T-helper 1 cell treated with Interleukin-12 subunit alpha and Interleukin-12 subunit beta and Interleukin-4 antibody, amounts not matched to agents 30 ng/mL and 1 ng/mL, for 36 hours (primary cell): Measurements from ENCODE around the gene PMIS2. TPM values are rescaled to one million over a fixed set of nuclear protein-coding genes. Genes with fewer than 3 reads are reported as not detected.

Experiments
- intact Hi-C: fragments of 100-400 bp; cut with micrococcal nuclease; formaldehyde crosslinking; loops from one replicate; pipeline ENCODE4 v1.15.1; 2024
- total RNA-seq: library from RNA; stranded (reverse); gene quantifications from 2 replicates; pipeline ENCODE4 v1.2.3, GENCODE V29; 2022

Gene PMIS2
- total RNA-seq, 1 donor from 2014 or later = not detected

DNA sequence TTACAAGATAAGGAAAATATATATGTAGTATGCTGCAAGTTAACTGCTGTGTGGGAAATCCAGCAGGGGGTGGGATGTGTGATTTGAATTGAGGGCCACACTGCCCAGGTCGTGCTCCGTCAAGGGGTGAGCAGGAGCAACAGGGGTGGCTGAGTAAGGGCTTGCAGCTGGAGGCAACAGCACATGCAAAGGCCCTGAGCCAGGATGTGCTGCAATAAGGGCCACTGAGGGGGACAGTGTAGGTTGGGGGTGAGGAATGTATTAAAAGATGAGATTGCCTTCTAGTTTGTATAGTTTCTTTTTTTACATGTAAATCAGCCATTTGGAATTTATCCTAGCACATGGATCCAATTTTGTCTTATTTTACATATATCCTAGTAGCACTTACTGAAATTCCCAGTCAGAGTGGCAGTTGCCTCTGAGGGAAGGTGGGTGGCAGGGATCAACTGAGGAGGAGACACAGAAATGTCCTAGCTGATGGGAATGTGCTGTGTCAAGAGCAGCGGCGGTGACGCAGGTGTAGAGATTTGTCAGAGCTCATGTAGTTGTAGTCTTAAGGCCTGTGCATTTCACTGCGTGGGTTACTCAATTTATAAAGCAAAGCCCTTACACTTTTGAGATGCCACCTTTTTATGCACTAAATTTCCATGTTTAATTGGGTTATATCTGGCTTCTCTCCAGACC, 37.5 kb downstream of the PMIS2 start:
- intact Hi-C loops = no loop called here

DNA sequence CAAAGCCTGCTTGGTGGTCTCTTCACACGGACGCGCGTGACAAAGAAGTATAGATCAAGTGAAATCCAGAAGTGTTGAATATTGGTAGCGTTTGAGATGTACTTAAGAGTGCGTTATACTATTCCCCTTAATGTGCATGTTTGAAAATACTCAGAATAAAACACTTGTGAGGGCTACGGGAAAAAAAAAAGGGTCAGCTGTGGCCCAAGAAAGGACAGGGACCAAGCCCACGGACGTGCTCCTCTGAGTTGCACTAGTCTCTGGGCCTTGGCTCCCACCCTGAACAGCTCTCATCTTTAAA, 42.2 kb downstream of the PMIS2 start:
- intact Hi-C loops = loop anchor here (1.0 to 5.0 kb wide), 11 partner anchors 16 to 426 kb away; partner anchors contain the start of genes ALKBH6, COX6B1, HAUS5 and KMT2B

DNA sequence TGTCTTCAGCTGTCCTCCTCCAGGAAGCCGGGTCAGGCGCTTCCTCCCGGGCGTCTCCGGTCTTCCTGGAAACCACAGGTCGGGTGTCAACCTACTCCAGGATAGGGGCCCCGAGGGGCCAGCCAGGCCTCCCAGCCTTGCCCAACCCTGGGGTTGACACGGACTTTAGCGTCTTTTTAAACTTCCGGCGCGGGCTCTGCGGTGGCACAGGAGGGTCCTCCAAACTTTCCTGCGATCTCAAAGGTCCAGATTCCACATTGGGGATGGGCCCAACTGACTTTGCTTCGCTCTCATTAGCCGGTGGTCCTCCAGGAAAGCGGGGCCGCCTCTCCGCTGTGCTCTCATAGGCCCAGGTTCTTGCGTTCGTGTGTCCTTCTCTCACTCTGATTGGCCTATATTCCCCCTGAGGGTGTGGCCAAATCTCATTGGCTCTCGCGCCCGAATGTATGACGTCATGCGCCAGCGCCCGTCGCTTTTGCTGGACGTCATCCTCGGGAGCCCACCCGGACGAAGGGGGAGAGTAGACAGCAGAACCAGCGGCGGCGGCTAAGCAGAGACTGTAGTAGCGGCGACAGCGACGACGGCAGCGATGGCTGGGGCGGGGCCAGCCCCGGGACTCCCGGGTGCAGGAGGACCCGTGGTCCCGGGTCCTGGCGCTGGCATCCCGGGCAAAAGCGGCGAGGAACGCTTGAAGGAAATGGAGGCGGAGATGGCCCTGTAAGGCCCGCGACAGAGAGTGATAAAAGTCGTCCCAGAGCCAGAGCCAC, 42.8 kb downstream of the PMIS2 start, which contains the start of gene RBM42:
Gene RBM42 (plus strand): TSS at position 472 of the 767 bp plus-strand sequence. CDS start 118 bp downstream, at position 590.
- intact Hi-C loops = loop anchor here (1.0 to 5.0 kb wide), 11 partner anchors 16 to 426 kb away; partner anchors contain the start of genes ALKBH6, COX6B1, HAUS5 and KMT2B

DNA sequence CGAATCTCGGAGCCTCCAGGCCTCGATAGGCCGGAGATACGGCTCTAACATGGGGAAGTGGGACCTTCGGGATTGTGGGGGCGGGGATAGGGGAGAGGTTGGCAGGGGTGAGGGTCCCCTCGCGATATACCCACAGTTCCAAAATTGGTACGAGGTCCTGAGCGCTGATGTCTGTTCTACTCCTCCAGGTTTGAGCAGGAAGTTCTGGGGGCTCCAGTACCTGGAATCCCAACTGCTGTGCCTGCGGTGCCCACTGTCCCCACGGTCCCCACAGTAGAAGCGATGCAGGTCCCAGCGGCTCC, 43.3 kb downstream of the PMIS2 start:
- intact Hi-C loops = loop anchor here (5.0 kb wide), 1 partner anchor 88 kb away; the partner anchor contains the start of gene KMT2B

DNA sequence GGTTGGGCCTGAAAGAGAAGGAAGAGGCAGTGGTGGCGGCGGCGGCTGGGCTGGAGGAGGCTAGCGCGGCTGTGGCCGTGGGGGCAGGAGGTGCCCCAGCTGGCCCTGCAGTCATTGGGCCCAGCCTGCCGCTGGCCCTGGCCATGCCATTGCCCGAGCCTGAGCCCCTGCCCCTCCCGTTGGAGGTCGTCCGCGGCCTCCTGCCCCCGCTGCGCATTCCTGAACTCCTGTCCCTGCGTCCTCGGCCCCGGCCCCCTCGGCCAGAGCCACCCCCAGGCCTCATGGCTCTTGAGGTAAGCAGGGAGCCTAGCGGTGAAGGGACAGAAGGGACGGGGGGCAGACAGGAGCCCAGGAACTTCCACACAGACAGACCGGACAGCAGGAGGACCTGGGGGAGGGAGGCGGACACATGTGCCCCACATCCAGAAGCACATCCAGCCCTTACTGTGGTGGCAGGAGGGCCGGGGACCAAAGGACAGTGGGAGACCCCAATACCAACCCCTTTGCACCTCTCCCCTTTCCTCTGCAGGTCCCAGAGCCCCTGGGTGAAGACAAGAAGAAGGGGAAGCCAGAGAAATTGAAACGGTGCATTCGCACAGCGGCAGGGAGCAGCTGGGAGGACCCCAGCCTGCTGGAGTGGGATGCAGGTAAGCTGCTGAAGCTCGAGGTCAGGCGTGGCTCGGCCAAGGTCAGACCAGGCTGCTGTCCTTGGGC, 47.9 kb downstream of the PMIS2 start:
- intact Hi-C loops = no loop called here

DNA sequence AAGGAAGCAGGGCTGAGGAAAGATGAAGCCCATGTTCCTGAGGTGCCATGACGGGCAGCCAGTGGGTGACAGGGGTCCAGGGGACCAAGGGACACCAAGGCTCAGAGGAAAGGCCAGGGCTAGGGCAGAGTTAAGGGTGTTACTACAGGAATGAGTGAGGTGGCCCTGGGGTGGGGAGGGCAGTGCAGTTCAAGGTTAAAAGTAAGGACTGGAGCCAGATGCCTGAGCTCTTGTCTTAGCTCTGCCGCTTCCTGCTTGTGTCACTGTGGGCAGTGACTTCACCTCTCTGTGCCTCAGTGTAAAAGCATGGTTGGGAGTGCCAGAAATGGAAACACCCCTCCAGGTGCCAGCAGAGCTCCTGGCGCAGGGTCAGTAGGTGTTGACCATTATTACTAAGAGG, 50.7 kb downstream of the PMIS2 start:
- intact Hi-C loops = no loop called here

Other genes with a start within 250 kb of the PMIS2 start
- gene FFAR1, start 238.3 kb upstream of the PMIS2 start, total RNA-seq = 0.07 and 0.17 TPM in 2 replicates
- 0.17 and 0.25 TPM in 2 replicates for gene FFAR3, start 227.7 kb upstream of the PMIS2 start, total RNA-seq
- gene GPR42, start 215.1 kb upstream of the PMIS2 start, total RNA-seq = 0.17 and 0.27 TPM in 2 replicates
- gene FFAR2, start 137.9 kb upstream of the PMIS2 start, total RNA-seq = not detected in 2 replicates
- gene KRTDAP, start 95.7 kb upstream of the PMIS2 start, total RNA-seq = not detected in 2 replicates
- not detected in 2 replicates for gene DMKN, start 72.5 kb upstream of the PMIS2 start, total RNA-seq
- gene SBSN, start 57.9 kb upstream of the PMIS2 start, total RNA-seq = not detected in 2 replicates
- gene GAPDHS, start 52.7 kb upstream of the PMIS2 start, total RNA-seq = not detected in 2 replicates
- 55.0 and 60.2 TPM in 2 replicates for gene TMEM147, start 40.5 kb upstream of the PMIS2 start, total RNA-seq
- gene ATP4A, start 22.5 kb upstream of the PMIS2 start, total RNA-seq = not detected in 2 replicates
- 39.7 and 41.3 TPM in 2 replicates for gene HAUS5, start 26.6 kb downstream of the PMIS2 start, total RNA-seq
- 112 and 114 TPM in 2 replicates for gene RBM42, start 42.9 kb downstream of the PMIS2 start, total RNA-seq
- 0.59 TPM in 1 of 2 replicates, not detected in the other for gene ETV2, start 55.6 kb downstream of the PMIS2 start, total RNA-seq
- 450 and 452 TPM in 2 replicates for gene COX6B1, start 62.1 kb downstream of the PMIS2 start, total RNA-seq
- 0.27 and 0.56 TPM in 2 replicates for gene UPK1A, start 80.3 kb downstream of the PMIS2 start, total RNA-seq
- 54.9 and 59.2 TPM in 2 replicates for gene ZBTB32, start 118.4 kb downstream of the PMIS2 start, total RNA-seq
- gene KMT2B, start 131.8 kb downstream of the PMIS2 start, total RNA-seq = 64.0 and 72.8 TPM in 2 replicates
- 88.5 and 88.8 TPM in 2 replicates for gene IGFLR1, start 156.3 kb downstream of the PMIS2 start, total RNA-seq
- gene U2AF1L4, start 159.2 kb downstream of the PMIS2 start, total RNA-seq = 33.7 and 35.2 TPM in 2 replicates
- 55.7 and 63.1 TPM in 2 replicates for gene PSENEN, start 159.5 kb downstream of the PMIS2 start, total RNA-seq
- 15.0 and 15.5 TPM in 2 replicates for gene LIN37, start 162.4 kb downstream of the PMIS2 start, total RNA-seq
- gene HSPB6, start 170.9 kb downstream of the PMIS2 start, total RNA-seq = not detected in 2 replicates
- gene PROSER3, start 172.0 kb downstream of the PMIS2 start, total RNA-seq = 51.4 and 55.9 TPM in 2 replicates
- 43.7 and 55.9 TPM in 2 replicates for gene ARHGAP33, start 189.4 kb downstream of the PMIS2 start, total RNA-seq
- gene PRODH2, start 226.7 kb downstream of the PMIS2 start, total RNA-seq = not detected in 2 replicates